Activated naive CD4-positive, alpha-beta T cell treated with Interleukin-2 at 50 U/mL for 16 hours (primary cell): ENCODE measurements around the gene JKAMP.
"Not testable (repeated sequence)": the region's sequence is repeated elsewhere in the genome, so short reads cannot be mapped to it uniquely, and the experiment has no call there.

ENCODE experiments used
- DNase-seq: peaks from one replicate; pipeline ENCODE4 v3.0.0-alpha.2; 2020

The JKAMP gene, protein sequence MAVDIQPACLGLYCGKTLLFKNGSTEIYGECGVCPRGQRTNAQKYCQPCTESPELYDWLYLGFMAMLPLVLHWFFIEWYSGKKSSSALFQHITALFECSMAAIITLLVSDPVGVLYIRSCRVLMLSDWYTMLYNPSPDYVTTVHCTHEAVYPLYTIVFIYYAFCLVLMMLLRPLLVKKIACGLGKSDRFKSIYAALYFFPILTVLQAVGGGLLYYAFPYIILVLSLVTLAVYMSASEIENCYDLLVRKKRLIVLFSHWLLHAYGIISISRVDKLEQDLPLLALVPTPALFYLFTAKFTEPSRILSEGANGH

DNA sequence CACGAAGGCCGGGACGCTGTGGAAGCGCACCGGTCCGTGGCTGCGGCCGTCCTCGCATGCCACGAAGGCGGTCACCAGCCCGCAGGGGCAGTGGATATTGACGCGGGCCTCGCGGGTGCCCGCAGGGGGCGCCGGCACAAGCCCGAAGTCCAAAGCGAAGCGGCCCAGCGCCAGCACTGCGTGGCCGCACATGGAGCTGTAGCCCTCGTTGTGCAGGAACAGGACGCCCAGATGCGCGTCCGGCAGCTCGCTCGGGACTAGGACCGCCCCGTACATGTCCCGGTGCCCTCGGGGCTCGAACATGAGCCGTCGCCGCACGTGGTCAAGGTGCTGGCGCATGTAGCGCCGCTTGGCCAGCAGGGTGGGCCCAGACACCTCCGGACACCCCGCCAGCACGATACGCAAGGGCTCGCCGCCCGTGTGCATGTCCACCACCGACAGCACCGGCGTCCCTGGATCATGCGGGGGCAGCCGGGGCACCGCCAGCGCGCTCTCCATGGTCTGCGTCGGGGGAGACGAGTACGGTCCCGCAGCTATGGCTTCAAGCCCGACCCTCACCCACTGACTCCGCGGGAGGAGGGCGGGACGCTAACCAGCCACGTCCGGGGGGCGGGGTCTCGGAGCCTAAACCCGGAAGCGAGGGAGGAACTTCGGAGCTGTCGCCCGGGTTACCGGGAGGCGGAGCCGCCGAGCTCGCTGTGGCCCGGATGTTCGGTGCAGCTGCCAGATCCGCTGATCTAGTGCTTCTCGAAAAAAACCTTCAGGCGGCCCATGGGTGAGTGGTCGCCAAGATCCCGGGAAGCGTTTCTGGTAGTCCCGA, at the start of gene JKAMP, which contains the start of gene L3HYPDH:
Gene JKAMP (plus strand): TSS at position 699 of the 820 bp plus-strand sequence. CDS start 73 bp downstream, at position 772.
Gene L3HYPDH (minus strand): TSS at position 590 of the 820 bp plus-strand sequence. CDS start 92 bp downstream, at position 498.
- DNase-seq: peak; percentile 99

DNA sequence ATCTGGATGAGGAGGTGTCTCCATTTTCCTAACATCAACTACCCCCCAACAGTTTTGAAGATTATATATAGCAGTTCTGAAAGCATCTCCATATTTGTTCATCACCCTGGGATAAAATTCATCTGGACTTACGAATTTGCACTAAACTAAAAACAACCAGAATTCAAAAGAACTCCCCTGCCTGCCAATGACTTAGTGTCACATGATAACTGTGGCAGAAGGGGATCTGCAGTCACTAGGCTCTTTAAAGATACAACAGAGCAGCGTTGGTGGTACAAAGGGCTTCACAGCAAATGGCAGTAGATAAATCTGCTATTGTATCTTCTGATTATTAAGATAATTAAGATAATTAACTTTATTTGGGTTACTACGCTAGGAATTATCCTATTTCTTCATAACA, 49.2 kb upstream of the JKAMP start:
- DNase-seq: no peak

DNA sequence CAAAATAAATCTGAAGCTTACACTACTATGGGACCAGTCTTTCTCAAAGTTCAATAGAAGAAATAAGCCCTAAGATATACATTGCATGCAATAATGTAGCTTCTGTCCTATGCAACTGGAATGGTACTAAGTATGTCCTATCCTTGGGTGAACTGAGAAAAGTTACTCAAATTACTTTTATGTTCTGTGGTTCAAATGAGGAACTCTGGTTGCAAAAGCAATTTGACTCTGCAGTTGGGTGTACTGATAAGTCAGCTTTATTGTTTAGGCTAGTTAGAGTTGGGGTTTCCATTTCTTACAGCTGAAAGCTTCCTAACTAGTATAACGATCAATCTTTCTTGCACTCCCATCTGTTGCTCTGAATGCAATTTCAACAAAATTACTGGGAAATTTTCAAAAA, 48.3 kb upstream of the JKAMP start:
- no peak for DNase-seq

- DNase-seq: no peak
These were observed 46.1 kb upstream of the JKAMP start for GRCh38 chr14:59438195-59438647.

- no peak for DNase-seq
These were observed 44.9 kb upstream of the JKAMP start for GRCh38 chr14:59439256-59439965.

- not testable (repeated sequence) for DNase-seq
These were observed 35.6 kb upstream of the JKAMP start for GRCh38 chr14:59448673-59449072.

- no peak for DNase-seq
These were observed 33.6 kb upstream of the JKAMP start for GRCh38 chr14:59450716-59451115.

DNA sequence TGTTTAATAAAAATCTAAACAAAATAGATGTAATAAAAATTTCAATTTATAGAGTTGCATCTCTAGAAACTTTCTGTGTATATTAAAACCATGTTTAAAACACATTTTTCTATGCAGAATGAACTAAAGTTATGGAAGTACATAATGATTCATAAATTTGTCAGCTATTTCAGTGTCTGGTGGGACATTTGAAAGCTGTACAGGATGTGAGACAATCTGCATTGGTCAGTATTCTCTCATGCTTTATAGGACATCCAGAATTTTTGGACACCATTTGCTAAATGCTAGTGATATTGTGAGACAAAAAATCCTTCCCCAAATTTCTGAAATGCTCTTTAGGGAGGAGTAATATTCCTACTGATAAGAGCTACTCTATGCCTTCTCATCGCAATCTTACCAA, 32.5 kb upstream of the JKAMP start:
- DNase-seq: no peak

GRCh38 chr14:59454139-59454538, 30.2 kb upstream of the JKAMP start:
- no peak for DNase-seq

GRCh38 chr14:59455411-59455810, 28.9 kb upstream of the JKAMP start:
- DNase-seq: no peak

DNA sequence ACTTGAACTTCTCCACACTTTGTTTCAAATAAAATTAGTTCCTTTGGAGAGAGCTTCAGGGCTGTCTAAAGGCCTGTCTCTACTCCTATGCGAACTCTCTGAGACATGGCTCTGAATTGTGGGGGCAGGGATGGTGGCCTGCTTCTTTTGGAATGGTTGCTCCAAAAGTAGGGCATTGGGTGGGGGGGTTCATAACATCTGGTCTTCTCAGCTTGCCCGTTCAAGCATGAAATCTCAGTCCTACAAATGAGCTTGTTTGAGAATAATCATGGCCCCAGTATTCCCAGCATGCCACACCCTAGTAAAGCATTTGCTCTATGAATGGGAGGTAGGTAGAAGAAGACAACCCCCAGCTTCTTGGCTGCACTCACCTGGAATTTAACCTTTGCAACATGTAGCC, 25.8 kb upstream of the JKAMP start:
- DNase-seq: no peak

DNA sequence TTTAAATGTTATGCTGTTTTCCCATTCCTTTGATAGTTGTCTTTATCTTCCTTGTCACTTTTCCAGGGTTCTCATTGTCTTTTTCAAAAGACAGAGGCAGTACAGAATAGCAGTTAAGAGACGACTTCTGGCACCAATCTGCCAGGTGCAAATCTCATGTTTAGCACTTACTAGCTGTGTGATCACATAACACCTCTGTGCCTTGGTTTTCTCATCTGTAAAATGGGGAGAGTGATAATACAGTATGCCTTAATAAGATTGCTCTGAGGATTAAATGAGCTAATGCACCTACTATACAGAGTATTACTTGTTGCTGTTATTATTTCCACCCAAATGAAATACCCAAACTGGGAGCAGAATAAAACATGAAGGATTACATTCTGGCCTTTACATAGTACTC, 23.9 kb upstream of the JKAMP start:
- DNase-seq: no peak

GRCh38 chr14:59461891-59462290, 22.4 kb upstream of the JKAMP start:
- no peak for DNase-seq

- peak; percentile 46 for DNase-seq
These were observed 20.4 kb upstream of the JKAMP start for GRCh38 chr14:59463787-59464485.

DNA sequence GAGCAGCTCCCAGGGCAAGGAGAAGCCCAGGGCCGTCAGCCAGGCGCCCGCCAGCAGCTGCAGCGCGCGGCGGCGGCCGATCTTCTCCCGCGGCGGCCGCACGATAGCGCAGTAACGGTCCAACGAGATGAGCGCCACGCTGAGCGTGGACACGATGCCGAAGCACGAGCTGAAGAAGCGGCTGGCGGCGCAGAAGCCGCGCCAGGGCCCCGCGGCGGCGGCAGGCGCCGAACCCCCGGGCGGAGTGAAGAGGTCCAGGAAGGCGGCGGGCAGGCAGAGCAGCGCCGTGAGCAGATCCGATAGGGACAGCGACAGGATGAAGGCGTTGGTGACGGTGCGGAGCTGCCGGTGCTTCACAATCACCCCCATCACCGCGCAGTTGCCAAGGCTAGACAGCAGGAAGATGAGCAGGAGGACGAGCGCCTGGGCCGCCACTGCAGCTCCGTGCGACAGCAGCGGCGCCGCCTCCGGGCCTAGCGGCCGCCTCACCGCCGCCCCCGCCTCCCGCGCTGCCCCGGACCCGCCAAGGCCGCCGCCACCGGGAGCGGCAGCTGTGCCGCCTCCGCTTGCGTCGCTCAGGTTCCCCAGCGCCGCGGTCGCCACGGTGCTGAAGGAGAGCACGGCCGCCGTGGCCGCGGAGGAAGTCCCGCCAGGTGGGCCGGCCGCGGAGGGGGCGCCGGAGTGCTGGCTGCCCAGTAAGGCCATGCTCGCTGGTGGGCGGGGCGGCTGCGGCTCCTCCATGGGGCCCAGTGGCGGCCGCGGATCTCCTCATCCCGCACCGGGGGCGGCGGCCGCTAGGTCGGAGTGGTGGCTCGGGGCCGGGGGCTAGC, 19.6 kb upstream of the JKAMP start:
- DNase-seq: peak; percentile 58

DNA sequence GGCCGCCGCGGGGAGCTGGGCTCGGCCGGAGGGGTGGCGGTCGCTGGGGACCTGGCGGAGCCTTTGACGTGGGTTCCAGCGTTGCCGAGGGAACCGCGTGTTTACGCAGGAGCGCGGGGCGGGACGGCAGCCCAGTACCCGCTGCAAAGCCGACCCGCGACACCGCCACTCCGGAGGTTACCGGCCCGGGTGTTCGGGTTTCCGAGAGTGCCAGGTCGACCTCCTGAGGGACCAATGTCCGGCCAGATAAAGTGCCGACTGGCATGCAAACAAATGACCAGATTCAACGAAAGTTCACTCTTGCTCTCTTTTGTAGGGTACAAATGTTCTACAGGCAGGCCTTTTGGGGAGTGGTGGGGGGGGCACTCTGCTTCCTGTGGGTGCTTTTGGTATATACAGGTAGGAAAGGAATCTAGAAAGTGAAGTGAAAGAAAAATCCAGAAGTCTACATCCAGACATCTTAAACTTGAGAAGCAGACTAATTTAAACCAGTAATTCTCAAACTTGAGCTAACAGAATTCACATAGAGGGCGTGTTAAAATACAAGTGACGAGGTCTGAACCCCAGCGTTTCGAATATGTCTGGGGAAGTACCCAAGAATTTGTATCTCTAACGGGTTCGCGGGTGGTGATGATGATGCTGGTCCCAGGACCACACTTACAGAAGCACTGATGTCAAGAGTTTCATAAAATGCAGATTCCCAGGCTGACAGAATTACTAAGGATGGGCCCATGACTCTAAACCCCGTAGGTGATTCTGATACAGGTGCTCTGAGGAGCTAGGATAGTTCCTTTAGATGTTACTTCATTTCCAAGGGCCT, 18.8 kb upstream of the JKAMP start, which contains the start of gene GPR135:
Gene GPR135 (minus strand): TSS at position 65 of the 820 bp plus-strand sequence. CDS start 154 bp downstream, outside the sequence.
- DNase-seq: no peak

DNA sequence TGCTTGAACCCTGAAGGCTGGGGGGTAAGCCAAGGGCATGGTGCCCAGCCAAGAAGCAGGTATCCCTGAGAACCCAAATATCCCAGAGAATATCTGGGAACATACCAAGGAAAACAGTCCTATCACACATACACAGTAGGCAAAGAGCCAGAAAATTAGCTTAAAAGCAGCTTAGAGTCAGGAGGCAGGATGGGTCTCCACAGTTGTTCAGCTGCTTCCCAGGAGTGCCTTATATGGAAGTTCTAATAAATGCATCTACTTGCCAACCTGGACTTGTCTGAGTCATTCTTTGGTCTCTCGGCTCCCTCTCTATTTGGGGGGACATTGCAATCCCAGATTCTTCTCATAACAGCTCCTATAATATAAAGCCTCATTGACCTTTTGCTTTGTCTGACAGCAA, 10.1 kb upstream of the JKAMP start:
- no peak for DNase-seq

GRCh38 chr14:59475709-59476108, 8.6 kb upstream of the JKAMP start:
- no peak for DNase-seq

DNA sequence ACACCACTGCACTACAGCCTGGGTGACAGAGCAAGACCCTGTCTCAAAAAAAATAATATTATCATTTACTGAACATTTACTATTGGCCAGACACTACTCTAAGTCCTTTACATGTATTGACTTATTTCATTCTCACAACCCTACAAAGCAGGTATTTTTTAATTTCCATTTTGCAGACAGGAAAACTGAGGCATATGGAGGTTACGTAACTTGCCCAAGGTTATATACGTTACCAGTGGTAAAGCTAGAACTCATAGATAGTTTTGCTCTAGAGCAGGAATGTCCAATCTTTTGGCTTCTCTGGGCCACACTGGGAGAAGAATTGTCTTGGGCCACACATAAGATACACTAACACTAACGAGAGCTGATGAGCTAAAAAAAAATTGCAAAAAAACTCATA, 5.8 kb upstream of the JKAMP start:
- DNase-seq: no peak

DNA sequence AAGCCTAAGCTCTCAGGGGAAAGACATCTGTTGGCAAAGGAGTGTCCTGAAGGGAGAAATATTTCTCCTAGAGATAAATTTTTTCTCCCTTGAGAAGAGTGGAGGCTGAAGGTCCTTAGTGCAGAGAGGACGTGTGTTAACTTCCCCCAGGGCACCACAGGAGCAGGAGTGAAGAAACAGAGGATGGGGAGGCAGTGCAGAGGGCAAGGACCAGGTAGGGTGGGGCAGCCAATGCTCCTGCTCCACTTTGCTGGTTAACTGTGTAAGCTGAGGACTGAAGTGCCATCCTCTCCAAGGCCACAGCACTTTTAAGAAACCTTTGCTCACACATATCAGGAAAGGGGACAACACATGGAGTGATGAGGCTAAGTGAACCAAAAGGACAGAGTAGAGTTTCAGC, 4.2 kb upstream of the JKAMP start:
- no peak for DNase-seq

DNA sequence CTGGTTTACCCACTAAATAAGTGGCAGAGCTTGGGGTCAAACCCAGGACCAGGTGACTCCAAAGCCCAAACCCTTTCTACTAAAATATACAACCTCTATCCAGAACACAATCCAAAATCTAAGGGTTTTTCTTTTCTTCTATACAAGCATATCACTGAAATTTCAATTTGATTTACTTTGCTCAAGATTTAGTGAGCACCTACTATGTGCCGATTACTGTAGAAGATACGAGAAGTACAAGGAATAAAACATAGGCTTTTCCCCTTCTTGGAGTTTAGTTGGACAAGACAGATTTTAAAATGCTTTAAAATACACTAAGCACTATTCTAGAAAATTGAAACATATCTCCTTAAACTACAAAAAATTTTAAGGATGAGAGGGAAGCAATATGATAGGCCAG, 2.9 kb upstream of the JKAMP start:
- no peak for DNase-seq
